WTC11 (cell line): ENCODE data around the gene SGSH.

Experiments used
- CREB1 ChIP-seq: sonication (generic); formaldehyde crosslinking; IDR thresholded peaks from 2 replicates; pipeline ENCODE4 v1.8.0; 2023; ENCODE audit warnings: mild to moderate bottlenecking, missing genetic modification reagents
- MYBL2 ChIP-seq: sonication (generic); formaldehyde crosslinking; IDR thresholded peaks from 2 replicates; pipeline ENCODE4 v1.8.1; 2023; ENCODE audit warnings: mild to moderate bottlenecking, moderate library complexity, missing genetic modification reagents
- SP1 ChIP-seq: sonication (generic); formaldehyde crosslinking; conservative IDR thresholded peaks from 2 replicates; pipeline ENCODE4 v1.8.1; 2022; ENCODE audit warnings: missing genetic modification reagents
- ZNF232 ChIP-seq: sonication (generic); formaldehyde crosslinking; IDR thresholded peaks from 2 replicates; pipeline ENCODE4 v1.8.0; 2022; ENCODE audit warnings: mild to moderate bottlenecking, missing genetic modification reagents
- TF ChIP-seq, protein P1 (sequence below): sonication (generic); formaldehyde crosslinking; IDR thresholded peaks from 2 replicates; pipeline ENCODE4 v1.8.1; 2023; ENCODE audit warnings: mild to moderate bottlenecking, missing genetic modification reagents, moderate library complexity
- TF ChIP-seq, protein P2 (sequence below): fragments of 200-600 bp; IDR thresholded peaks from 2 replicates; pipeline ENCODE4 v1.8.0; 2022; ENCODE audit warnings: antibody characterized with exemption
- TF ChIP-seq, protein P3 (sequence below): sonication (generic); formaldehyde crosslinking; IDR thresholded peaks from 2 replicates; pipeline ENCODE4 v1.8.1; 2023; ENCODE audit warnings: mild to moderate bottlenecking, missing genetic modification reagents

DNA sequence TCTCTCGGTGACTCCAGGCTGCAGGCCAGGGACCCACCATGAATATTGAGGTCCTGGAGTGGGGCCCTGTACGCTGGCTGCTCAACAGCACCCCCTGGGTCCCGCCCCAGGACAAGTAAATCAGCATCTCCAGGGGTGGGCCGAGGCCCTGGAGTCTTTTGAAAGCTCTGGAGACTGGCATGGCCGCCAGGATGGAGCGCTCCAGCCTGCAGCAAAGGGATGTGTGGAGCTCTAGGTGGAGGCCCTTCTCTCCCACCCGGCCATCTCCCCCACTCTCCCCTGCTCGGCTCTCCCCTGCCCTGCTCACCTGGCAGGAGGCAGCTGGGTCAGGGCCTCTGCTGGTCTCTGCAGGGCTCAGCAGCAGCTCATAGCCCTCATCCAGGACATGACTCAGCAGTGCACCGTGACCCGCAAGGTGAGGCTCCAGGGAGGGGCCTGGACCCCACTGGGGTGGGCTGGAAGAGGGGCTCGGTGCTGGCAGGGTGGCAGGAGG is 16.6 kb downstream of the SGSH start:
- TF ChIP-seq, protein P1, sequence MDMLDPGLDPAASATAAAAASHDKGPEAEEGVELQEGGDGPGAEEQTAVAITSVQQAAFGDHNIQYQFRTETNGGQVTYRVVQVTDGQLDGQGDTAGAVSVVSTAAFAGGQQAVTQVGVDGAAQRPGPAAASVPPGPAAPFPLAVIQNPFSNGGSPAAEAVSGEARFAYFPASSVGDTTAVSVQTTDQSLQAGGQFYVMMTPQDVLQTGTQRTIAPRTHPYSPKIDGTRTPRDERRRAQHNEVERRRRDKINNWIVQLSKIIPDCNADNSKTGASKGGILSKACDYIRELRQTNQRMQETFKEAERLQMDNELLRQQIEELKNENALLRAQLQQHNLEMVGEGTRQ (CRISPR knock-in tag) = no peak
- TF ChIP-seq, protein P2, sequence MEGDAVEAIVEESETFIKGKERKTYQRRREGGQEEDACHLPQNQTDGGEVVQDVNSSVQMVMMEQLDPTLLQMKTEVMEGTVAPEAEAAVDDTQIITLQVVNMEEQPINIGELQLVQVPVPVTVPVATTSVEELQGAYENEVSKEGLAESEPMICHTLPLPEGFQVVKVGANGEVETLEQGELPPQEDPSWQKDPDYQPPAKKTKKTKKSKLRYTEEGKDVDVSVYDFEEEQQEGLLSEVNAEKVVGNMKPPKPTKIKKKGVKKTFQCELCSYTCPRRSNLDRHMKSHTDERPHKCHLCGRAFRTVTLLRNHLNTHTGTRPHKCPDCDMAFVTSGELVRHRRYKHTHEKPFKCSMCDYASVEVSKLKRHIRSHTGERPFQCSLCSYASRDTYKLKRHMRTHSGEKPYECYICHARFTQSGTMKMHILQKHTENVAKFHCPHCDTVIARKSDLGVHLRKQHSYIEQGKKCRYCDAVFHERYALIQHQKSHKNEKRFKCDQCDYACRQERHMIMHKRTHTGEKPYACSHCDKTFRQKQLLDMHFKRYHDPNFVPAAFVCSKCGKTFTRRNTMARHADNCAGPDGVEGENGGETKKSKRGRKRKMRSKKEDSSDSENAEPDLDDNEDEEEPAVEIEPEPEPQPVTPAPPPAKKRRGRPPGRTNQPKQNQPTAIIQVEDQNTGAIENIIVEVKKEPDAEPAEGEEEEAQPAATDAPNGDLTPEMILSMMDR = no peak
- no peak for TF ChIP-seq SP1
- TF ChIP-seq, protein P3, sequence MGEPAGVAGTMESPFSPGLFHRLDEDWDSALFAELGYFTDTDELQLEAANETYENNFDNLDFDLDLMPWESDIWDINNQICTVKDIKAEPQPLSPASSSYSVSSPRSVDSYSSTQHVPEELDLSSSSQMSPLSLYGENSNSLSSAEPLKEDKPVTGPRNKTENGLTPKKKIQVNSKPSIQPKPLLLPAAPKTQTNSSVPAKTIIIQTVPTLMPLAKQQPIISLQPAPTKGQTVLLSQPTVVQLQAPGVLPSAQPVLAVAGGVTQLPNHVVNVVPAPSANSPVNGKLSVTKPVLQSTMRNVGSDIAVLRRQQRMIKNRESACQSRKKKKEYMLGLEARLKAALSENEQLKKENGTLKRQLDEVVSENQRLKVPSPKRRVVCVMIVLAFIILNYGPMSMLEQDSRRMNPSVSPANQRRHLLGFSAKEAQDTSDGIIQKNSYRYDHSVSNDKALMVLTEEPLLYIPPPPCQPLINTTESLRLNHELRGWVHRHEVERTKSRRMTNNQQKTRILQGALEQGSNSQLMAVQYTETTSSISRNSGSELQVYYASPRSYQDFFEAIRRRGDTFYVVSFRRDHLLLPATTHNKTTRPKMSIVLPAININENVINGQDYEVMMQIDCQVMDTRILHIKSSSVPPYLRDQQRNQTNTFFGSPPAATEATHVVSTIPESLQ (CRISPR knock-in tag) = no peak
- no peak for TF ChIP-seq CREB1 (CRISPR knock-in tag)
- no peak for TF ChIP-seq MYBL2 (CRISPR knock-in tag)
- no peak for TF ChIP-seq ZNF232 (CRISPR knock-in tag)
